Lower lobe of right lung (tissue), 2 donors: ENCODE results near the gene APPL2. TPM values are rescaled to one million over a fixed set of nuclear protein-coding genes. Genes with fewer than 3 reads are reported as not detected.

ENCODE experiments used
- ATAC-seq, 2 donors: fragments of 200-7000 bp; cut with Tn5 transposase; one replicate each; pipeline ENCODE4 v1.9.1; 2020 to 2022; ENCODE audit warnings: mild to moderate bottlenecking in 2 of 2, moderate library complexity in 2 of 2
- DNase-seq: peaks from one replicate; pipeline ENCODE4 v3.0.0-alpha.2; 2020
- H3K27ac ChIP-seq: fragments of 200-600 bp; one replicate; pipeline ENCODE4 v1.8.0; 2022
- H3K27me3 ChIP-seq: fragments of 200-600 bp; one replicate; pipeline ENCODE4 v1.8.0; 2022; ENCODE audit warnings: low read depth
- H3K36me3 ChIP-seq: fragments of 200-600 bp; one replicate; pipeline ENCODE4 v1.8.0; 2022; ENCODE audit warnings: mild to moderate bottlenecking
- H3K4me1 ChIP-seq: fragments of 200-600 bp; one replicate; pipeline ENCODE4 v1.8.0; 2022
- H3K4me3 ChIP-seq: fragments of 200-600 bp; one replicate; pipeline ENCODE4 v1.8.0; 2022; ENCODE audit warnings: mild to moderate bottlenecking
- H3K9me3 ChIP-seq: fragments of 200-600 bp; one replicate; pipeline ENCODE4 v1.8.0; 2022
- CTCF ChIP-seq: fragments of 200-600 bp; IDR thresholded peaks from one replicate; pipeline ENCODE4 v1.8.0; 2022; ENCODE audit warnings: antibody characterized with exemption, mild to moderate bottlenecking
- intact Hi-C: fragments of 100-400 bp; cut with DNase I; formaldehyde crosslinking; loops from one replicate; pipeline ENCODE4 v1.11.0; 2022
- total RNA-seq: library from RNA; stranded (reverse); fragmentation: NEBNext Ultra II Directional; extraction: Animal tissue kit (Norgen Biotek cat#: 25700); gene quantifications from one replicate; pipeline ENCODE4 v1.2.1, GENCODE V29; 2021
- donor health status: DM: no; HTN: yes; CAD: no; lungs with severe emphysema.

APPL2 gene
- total RNA-seq, 1 donor from 2014 or later = 34.0 TPM

DNA sequence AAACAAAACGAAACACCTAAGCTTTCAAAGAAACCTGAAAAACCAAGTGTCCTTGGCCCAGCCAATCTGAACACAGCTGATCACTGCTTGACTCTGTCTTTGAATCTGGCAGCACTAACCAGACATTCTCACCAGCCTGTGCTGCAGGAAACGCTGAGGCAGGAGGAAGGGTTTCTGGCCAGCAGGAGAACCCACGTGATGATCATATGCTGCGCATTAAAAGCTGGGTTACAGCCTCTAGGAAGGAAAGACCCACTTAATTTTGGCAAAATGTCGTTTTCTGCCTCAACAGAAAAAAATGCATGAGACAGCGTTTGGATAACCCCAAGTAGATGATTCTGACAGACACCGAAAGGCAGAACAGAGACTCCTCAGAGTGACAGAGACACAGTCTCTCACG lies 9.8 kb downstream of the APPL2 start:
- ATAC-seq (peak; percentile 73 to 77), DNase-seq (no peak)
- TF ChIP-seq CTCF = no peak
- Histone ChIP-seq H3K4me1 (peaks cover 34% of the 10 kb centered on the region), H3K27me3 (no peaks in the 10 kb centered on the region), H3K4me3 (no peak overlapping the region), H3K27ac (no peak overlapping the region), H3K9me3 (no peaks in the 10 kb centered on the region), H3K36me3 (peaks cover 45% of the 10 kb centered on the region)
- intact Hi-C loops = no loop called here

DNA sequence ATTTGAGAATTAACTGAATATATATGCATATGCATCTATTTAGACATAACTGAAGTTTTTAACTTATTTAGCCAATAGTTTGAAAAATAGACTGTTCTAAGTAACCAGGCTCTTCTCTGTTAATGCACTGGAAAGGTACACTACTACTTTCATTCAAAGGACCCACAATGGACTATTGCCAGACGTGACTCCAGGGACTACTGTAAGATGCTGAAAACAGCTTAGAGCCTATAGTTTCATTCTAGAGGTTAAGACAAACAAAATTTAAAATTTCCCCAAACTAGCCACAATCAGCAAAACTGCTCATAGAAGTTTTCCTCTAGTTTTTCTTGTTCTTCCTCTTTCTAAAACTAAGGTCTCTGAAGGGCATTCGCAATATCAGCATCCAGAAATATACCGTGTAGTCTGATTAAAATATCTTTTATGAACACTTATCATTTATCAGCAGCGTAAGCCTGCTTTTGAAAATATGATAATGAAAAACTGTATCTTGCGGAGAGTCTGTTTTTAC lies 10.4 kb downstream of the APPL2 start:
- DNase-seq (no peak), ATAC-seq (no peak)
- peaks cover 36% of the 10 kb centered on the region for H3K4me1 ChIP-seq
- no peak overlapping the region for H3K27ac ChIP-seq
- no peak for TF ChIP-seq CTCF
- H3K36me3 ChIP-seq = peaks cover 46% of the 10 kb centered on the region
- H3K4me3 ChIP-seq = no peak overlapping the region
- intact Hi-C loops = no loop called here
- no peaks in the 10 kb centered on the region for H3K27me3 ChIP-seq
- no peaks in the 10 kb centered on the region for H3K9me3 ChIP-seq

DNA sequence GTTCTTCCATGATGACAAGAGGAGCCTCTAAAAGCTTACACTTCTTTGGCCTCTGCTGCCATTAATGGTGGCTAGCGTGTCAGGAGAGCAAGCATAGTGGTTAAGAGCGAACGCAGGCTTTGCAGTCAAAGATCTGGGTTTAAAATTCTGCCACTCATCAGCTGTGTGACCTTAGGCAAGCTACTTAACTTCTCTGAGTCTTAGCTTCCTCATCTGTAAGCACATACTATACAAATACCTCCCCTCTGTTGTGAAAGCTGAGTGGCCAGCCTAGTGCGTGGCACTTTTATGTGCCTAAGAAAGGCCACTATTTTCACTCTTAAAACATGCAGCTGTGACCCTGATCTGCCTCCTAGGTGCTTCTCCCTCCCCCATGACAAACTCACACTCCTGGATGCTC lies 11.6 kb downstream of the APPL2 start:
- no peak overlapping the region for H3K4me3 ChIP-seq
- H3K9me3 ChIP-seq = no peaks in the 10 kb centered on the region
- no peak overlapping the region for H3K27ac ChIP-seq
- peaks cover 44% of the 10 kb centered on the region for H3K36me3 ChIP-seq
- peaks cover 46% of the 10 kb centered on the region for H3K4me1 ChIP-seq
- H3K27me3 ChIP-seq = no peaks in the 10 kb centered on the region
- intact Hi-C loops = no loop called here
- ATAC-seq (no peak), DNase-seq (no peak)
- TF ChIP-seq CTCF = no peak

DNA sequence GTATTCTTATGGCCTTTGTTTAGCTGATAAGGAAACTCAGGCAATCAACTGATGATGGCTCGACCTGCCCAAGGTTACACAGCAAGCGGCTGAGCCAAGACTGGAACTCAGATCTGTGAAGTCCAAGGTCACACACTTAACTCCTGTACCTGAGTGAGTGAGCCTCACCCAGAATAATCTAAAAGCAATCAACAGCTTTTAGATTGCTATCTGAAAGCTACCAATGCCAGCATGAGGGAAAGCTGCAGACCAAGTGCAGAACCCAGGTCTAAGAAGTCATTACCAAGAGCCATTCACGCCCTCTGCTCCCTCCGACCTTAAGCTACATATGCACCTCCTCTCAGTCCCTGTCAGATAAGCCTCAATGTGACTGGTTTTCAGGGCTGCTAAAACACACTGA lies 12.1 kb downstream of the APPL2 start:
- intact Hi-C loops = no loop called here
- ATAC-seq (no peak), DNase-seq (no peak)
- peaks cover 39% of the 10 kb centered on the region for H3K36me3 ChIP-seq
- no peaks in the 10 kb centered on the region for H3K27me3 ChIP-seq
- H3K4me1 ChIP-seq = peaks cover 44% of the 10 kb centered on the region
- no peak overlapping the region for H3K4me3 ChIP-seq
- TF ChIP-seq CTCF = no peak
- H3K27ac ChIP-seq = no peak overlapping the region
- no peaks in the 10 kb centered on the region for H3K9me3 ChIP-seq

- Histone ChIP-seq H3K9me3 (no peaks in the 10 kb centered on the region), H3K36me3 (peaks cover 38% of the 10 kb centered on the region), H3K4me1 (peaks cover 44% of the 10 kb centered on the region), H3K27me3 (no peaks in the 10 kb centered on the region), H3K27ac (no peak overlapping the region), H3K4me3 (no peak overlapping the region)
- no peak for ATAC-seq
- intact Hi-C loops = no loop called here
- no peak for TF ChIP-seq CTCF
- DNase-seq = no peak
These were observed 12.6 kb downstream of the APPL2 start for GRCh38 chr12:105223352-105223845.
